ACHN (cell line): ENCODE data around the gene HCLS1.
A peak's percentile ranks its signal among the peaks of the same experiment; 100 is the strongest.

Experiments
- DNase-seq: peaks from one replicate; pipeline ENCODE4 v3.0.0-alpha.2; 2015
- in situ Hi-C: cut with HindIII; loops from 2 replicates; pipeline ENCODE4 v1.10.0; 2017; ENCODE audit warnings: low sequenced_read_pairs, low pct_ligation_motif_present, low pct_unique_long_range_greater_than_20kb

The HCLS1 gene

DNA sequence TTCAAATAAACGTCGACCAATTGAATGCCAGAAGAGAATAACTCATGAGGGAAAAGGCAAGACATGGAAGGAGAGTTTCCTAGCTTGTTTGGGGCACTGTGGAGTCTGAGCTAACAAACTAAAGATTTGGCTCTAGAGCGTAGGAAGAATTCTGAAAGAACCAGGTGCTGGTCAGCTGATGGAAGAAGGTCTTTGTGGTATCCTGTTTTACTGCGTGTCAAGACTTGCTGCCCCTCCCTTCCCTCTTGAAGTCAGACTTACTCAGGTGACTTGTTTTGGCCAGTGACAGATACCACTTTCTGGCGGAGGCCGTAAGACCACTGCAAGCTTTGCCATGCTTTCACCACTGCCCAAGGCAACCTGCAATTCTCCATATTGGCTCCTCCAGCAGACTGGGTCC, 673 bp upstream of the HCLS1 start:
- no peak for DNase-seq
- in situ Hi-C loops = no loop called here

DNA sequence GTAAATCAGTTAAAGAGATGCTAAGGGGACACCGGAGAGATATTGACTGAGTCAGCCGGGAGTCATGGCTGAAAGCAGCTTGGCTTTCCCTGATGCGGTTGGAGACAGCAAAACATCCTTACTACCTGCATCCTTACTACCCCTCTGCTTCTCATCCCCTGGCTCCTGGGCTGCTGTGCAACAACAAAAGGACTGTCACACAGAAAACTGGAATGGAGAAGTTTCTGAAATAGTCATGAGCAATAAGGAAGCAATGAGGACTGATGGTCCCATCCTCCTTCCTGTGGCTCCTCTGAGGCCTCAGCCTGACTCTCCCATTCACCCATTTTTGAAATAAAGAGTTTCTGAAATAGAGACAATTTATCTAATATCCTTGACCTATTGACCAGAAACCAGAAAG, 1.1 kb downstream of the HCLS1 start:
- in situ Hi-C loops = no loop called here
- DNase-seq = no peak

GRCh38 chr3:121658716-121659435, 1.8 kb downstream of the HCLS1 start:
- DNase-seq = no peak
- in situ Hi-C loops = no loop called here

DNA sequence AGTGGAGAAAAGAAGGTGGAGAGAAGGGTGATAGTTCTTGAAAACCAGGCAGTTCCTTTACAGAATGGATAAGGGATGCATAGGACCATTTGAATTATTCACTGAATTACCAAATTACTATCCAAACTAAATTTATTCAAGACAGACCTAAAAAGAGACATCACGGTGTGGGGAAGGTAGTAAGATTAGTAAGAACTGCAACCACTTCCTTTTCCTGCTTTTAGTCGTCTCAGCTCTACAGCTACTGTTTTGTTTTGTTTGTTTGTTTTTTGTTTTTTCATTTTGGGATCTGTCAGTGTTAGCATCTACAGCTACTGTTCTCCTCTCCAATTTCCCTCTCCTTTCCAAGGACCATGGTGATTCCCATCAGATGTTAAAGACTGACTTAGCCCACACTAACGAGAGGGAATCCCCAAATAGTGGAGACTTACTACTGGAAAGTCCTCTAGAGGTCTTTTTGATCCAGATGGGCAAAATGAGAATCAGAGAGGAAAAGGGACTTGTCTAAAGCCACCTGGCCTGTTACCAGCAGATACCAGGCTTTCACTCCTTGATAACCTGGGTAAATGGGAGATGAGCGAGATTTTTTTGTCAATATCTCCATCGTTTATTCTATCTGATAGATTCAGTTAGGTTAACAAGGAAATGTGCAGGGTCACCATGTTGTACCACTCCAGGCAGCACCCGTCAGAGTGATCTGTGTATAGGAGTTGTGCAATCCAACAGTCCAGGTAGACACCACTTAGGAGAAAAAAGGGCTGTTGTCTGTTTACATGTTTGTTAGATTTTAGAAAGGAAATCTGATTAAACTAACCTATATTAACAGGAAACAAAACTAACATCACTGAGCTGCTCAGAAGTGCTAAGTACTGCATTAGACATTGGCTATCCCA, 6.0 kb downstream of the HCLS1 start:
- DNase-seq = no peak
- in situ Hi-C loops = no loop called here

GRCh38 chr3:121651684-121652083, 9.0 kb downstream of the HCLS1 start:
- in situ Hi-C loops = no loop called here
- peak; percentile 2 for DNase-seq

DNA sequence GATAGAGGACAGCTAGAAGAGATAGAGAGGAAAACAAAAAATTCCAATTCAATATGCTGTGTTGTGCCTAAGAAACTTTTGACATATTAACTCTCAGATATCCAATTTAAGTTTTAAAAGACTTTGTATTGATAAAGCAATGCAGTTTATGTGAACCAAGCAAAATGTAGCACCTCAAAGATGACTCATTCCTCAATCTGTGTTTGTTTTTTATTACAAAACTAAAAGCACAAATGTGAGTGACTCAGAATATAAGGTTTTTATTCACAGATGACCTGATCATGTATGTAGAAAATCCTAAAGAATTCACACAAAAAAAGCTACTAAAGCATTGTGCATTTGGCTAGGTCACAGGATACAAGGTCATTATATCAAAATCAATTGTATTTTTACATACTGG, 11.1 kb downstream of the HCLS1 start:
- no peak for DNase-seq
- in situ Hi-C loops = no loop called here

DNA sequence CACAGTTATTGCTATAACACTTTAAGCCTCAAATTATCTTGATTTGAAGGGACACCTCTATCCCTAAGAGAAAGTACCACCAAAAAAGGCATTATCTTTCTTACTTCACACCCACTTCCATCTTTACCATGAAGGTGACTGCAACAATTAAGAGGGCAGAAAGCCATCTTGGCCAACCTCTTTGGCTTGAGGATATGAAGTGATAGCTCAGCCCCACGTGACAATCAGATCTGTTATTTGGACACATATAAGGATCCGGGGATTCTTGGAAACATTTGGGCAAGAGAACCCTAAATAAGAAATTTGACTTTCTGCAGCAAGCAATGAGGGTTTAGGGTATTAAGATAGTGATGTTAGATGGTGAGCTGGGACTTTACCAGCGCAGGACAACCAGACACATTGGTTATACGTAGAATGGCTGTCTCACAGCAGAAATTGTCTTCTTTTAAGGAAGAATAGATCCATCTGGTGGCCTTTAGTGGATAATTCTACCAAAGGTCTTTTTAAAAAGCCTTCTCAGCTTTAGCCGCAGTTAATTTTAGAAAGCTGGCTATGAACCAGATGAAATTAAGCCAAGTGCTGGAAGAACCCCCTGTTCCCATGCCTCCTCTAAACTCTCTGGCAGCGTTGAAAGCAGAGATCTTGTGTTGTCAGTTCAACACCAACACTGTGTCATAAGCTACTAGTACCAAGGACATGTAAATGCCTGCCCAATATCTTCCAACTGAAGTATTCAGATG, 12.3 kb downstream of the HCLS1 start:
- in situ Hi-C loops = no loop called here
- no peak for DNase-seq

- DNase-seq = no peak
- in situ Hi-C loops = no loop called here
Observed at GRCh38 chr3:121645054-121645453, 15.6 kb downstream of the HCLS1 start.

GRCh38 chr3:121642601-121643314, 17.9 kb downstream of the HCLS1 start:
- in situ Hi-C loops = no loop called here
- no peak for DNase-seq

DNA sequence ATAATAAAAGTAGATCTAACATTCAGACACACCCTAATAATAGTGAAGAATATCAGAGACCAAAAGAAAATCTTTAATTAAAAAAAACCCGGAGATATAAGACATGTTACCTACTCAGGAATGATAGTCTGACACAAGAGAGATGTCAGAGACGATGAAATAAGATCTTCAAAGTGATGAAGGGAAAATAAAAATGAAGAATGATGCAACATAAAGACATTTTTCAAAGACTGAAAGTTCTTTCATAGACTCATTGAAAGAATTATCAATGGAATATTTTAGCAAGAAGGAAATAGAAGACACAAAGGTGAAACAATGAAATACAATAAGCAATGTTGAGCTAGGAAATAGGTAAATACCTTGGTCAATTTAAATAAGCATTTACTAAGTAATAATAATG, 19.6 kb downstream of the HCLS1 start:
- DNase-seq = no peak
- in situ Hi-C loops = no loop called here

- in situ Hi-C loops = no loop called here
- no peak for DNase-seq
Observed at GRCh38 chr3:121637922-121638321, 22.8 kb downstream of the HCLS1 start.

GRCh38 chr3:121630355-121630754, 30.3 kb downstream of the HCLS1 start:
- in situ Hi-C loops = no loop called here

DNA sequence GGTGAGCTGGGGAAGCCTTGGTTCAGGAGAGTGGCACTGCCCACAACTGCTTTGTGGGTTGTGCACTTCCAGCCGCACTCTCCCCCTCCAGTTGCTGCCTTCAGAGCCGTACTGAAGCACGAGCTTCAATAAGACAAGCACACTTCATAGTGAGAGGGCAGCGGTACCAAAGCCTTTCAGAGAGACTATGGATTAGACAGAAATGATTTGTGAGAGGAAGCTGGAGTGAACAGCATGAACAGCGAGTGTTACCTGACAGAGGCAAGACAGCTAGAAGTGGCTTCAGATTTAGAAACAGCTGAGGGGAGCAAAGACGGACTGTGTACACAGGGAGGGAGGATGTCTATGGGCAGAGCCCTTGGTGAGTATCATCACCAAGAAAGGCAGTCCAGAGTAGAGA, 31.1 kb downstream of the HCLS1 start:
- in situ Hi-C loops = no loop called here
- no peak for DNase-seq

More at GRCh38 chr3:121630355-121630754, 30.3 kb downstream of the HCLS1 start:
- no peak for DNase-seq

DNA sequence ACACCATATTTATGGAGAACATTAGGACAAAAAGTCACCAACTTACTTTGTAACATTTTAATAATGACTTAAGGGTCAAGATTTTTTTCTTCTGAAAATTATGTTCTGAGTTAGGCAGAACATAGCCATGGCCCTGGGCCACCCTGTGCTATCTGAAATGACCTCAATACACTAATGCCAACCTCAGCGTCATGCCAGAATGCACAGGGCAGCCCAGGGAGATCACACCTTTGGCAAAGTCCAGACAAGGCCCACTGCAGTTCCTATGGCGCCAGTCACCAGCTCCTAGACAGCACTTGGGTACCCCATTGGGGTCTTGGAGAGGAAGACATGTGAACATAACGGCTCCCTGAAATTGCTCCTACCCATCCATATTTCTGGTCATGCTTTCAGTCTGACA, 33.1 kb downstream of the HCLS1 start:
- no peak for DNase-seq
- in situ Hi-C loops = no loop called here

GRCh38 chr3:121627211-121627610, 33.5 kb downstream of the HCLS1 start:
- in situ Hi-C loops = no loop called here
- no peak for DNase-seq

GRCh38 chr3:121626495-121626894, 34.2 kb downstream of the HCLS1 start:
- in situ Hi-C loops = no loop called here
- DNase-seq = no peak

- DNase-seq = no peak
- in situ Hi-C loops = no loop called here
Observed at GRCh38 chr3:121624147-121624899, 36.4 kb downstream of the HCLS1 start.

DNA sequence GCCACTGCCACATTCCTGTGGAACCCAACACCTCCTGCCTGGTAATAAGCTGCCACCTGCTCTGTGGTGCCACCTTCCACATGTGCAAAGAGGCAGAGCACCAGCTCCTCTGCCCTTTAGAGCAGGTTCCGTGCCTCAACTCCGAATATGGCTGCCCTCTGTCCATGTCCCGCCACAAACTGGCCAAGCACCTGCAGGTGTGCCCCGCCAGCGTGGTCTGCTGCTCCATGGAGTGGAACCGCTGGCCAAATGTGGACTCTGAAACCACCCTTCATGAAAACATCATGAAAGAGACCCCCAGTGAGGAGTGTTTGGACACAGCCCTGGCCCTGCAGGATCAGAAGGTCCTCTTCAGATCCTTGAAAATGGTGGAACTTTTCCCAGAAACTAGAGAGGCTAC, 39.2 kb downstream of the HCLS1 start:
- in situ Hi-C loops = no loop called here
- no peak for DNase-seq
